Brain microvascular endothelial cell (primary cell): ENCODE measurements around the gene FBXW9.

Experiments used
- DNase-seq: peaks from one replicate; pipeline ENCODE4 v3.0.0-alpha.2; 2020
- H3K27ac ChIP-seq: fragments of 250-450 bp; sonication (Bioruptor Pico); 2 replicates; pipeline ENCODE4 v1.5.1; 2020; ENCODE audit warnings: mild to moderate bottlenecking, moderate library complexity
- H3K27me3 ChIP-seq: fragments of 250-450 bp; sonication (Bioruptor Pico); replicated peaks from 2 replicates; pipeline ENCODE4 v1.5.1; 2020; ENCODE audit warnings: mild to moderate bottlenecking
- H3K36me3 ChIP-seq: fragments of 250-450 bp; sonication (Bioruptor Pico); replicated peaks from 2 replicates; pipeline ENCODE4 v1.5.1; 2020; ENCODE audit warnings: mild to moderate bottlenecking
- H3K4me3 ChIP-seq: 2 replicates; pipeline ENCODE4 v1.5.1; 2011; ENCODE audit warnings: low read depth, mild to moderate bottlenecking, control low read depth, low read length, moderate library complexity
- CTCF ChIP-seq: IDR thresholded peaks from 2 replicates; pipeline ENCODE4 v1.5.1; 2011; ENCODE audit warnings: low read depth, mild to moderate bottlenecking, moderate library complexity, low read length, control low read depth, inconsistent platforms; ENCODE audit errors: missing control alignments
- in situ Hi-C: cut with HindIII; loops from 2 replicates; pipeline ENCODE4 v1.10.0; 2017; ENCODE audit warnings: low sequenced_read_pairs, low pct_ligation_motif_present

FBXW9 gene

GRCh38 chr19:12696366-12697335, at the start of gene FBXW9:
Gene FBXW9, minus strand, starts transcription at chr19:12696631. Its CDS starts 50 bp downstream, at chr19:12696581.
- in situ Hi-C loops, result no loop called here
- peak; percentile 97 for DNase-seq
- no peaks in the 10 kb centered on the region for H3K27me3 ChIP-seq
- no peak for TF ChIP-seq CTCF
- H3K27ac ChIP-seq, result peak within 1 kb of the TSS; percentile 47
- peak within 1 kb of the TSS; percentile 89 for H3K4me3 ChIP-seq
- H3K36me3 ChIP-seq, result peaks cover 25% of the 10 kb centered on the region

DNA sequence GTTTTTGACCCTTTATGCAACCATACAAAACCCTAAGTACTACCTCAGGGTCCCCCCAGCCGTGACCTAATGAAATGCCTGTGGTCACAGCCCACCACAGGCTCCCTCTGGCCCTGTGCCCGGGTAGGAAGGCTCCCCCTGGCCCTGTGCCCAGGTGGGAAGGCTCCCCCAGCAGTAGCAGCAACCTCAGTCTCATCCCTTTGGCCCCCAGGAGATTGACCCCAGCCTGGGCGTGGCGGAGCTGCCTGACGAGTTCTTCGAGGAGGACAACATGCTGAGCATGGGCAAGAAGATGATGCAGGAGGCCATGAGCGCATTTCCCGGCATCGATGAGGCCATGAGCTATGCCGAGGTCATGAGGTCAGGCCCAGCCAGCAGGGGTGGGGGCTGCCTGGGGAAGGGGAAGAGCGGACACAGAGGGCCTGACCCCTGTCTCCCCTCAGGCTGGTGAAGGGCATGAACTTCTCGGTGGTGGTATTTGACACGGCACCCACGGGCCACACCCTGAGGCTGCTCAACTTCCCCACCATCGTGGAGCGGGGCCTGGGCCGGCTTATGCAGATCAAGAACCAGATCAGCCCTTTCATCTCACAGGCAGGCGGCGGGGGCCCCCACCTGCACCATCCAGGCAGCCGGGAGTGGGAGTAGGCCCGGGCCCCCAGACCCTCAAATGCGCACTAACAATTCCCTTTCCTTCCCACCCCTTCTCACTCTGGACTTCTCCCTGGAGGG, 48.9 kb upstream of the FBXW9 start:
- peak; percentile 33 for DNase-seq
- Histone ChIP-seq H3K4me3 (no peak overlapping the region), H3K27ac (no peak overlapping the region), H3K27me3 (no peaks in the 10 kb centered on the region), H3K36me3 (peaks cover 20% of the 10 kb centered on the region)
- TF ChIP-seq CTCF, result no peak
- in situ Hi-C loops, result no loop called here

DNA sequence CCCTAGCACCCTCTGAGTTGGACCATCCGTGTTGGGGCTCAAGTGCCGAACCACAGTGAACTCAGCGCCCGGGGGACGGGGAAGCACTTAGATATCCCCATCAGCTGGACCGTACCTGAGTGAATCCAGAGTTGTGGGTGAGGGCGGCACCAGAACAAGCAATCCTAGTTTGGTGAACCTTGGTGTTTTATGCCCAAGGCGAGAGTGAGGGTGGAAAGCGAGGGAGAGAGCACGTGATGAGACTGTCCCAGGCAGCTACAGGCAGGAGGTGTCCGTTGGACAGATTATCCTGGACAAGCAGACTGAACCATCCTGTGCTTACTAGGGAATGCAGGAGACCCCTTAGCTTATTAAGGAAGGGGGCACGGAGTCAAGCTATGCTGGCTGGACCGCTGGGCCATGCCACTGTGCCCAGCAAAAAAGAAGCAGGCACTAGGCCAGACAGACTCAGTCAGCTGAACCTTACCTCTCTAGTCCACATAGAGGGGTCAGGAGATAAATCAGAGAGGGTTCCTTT, 41.5 kb upstream of the FBXW9 start:
- no peak for TF ChIP-seq CTCF
- Histone ChIP-seq H3K36me3 (no peaks in the 10 kb centered on the region), H3K4me3 (peak overlapping the region; percentile 97), H3K27me3 (no peaks in the 10 kb centered on the region), H3K27ac (peak overlapping the region; percentile 96)
- in situ Hi-C loops, result no loop called here
- DNase-seq, result no peak

- H3K36me3 ChIP-seq, result no peaks in the 10 kb centered on the region
- in situ Hi-C loops, result no loop called here
- peak within 1 kb of the TSS; percentile 96 for H3K27ac ChIP-seq
- peak within 1 kb of the TSS; percentile 97 for H3K4me3 ChIP-seq
- H3K27me3 ChIP-seq, result no peaks in the 10 kb centered on the region
- peak; percentile 100 for DNase-seq
- no peak for TF ChIP-seq CTCF
Measured at GRCh38 chr19:12736995-12737834, 40.8 kb upstream of the FBXW9 start, which contains the start of gene GET3. Gene GET3, plus strand, starts transcription at chr19:12737497. Its CDS starts 9 bp downstream, at chr19:12737506.
